HEK293 (cell line): ENCODE data around the gene CASZ1.

Experiments
- CTCF ChIA-PET: fragments of 350-600 bp; formaldehyde crosslinking; extraction: SDS; loops from one replicate; lab custom pipeline; 2021; ENCODE audit warnings: antibody characterized with exemption; lab: Yijun Ruan, JAX
- POLR2A ChIA-PET: fragments of 300-600 bp; formaldehyde crosslinking; extraction: SDS; loops from one replicate; lab custom pipeline; 2020; ENCODE audit warnings: antibody characterized with exemption, inconsistent platforms; lab: Yijun Ruan, JAX
- H3K27ac ChIP-seq: fragments of 200-500 bp; sonication (Bioruptor generic); 2 replicates; pipeline ENCODE4 v1.5.1; 2014; ENCODE audit warnings: low read depth, low read length, control low read depth, inconsistent platforms; ENCODE audit errors: extremely low read depth
- H3K36me3 ChIP-seq, 2 experiments: fragments of 200-500 bp in 1 of 2; sonication (Bioruptor generic) in 1 of 2; 1 replicate in 1 of 2; 2 replicates in 1 of 2; pipeline ENCODE4 v1.5.1; 2014 to 2017; ENCODE audit warnings: inconsistent platforms in 2 of 2, low read length in 2 of 2; ENCODE audit not compliant: control insufficient read depth in 2 of 2, insufficient read depth in 1 of 2
- H3K4me1 ChIP-seq: fragments of 200-500 bp; sonication (Bioruptor generic); 2 replicates; pipeline ENCODE4 v1.5.1; 2014; ENCODE audit warnings: mild to moderate bottlenecking, low read length, inconsistent platforms; ENCODE audit not compliant: control insufficient read depth, insufficient read depth
- H3K4me3 ChIP-seq: 2 replicates; pipeline ENCODE4 v1.5.1; 2011; ENCODE audit warnings: low read depth, mild to moderate bottlenecking, control low read depth, low read length, moderate library complexity
- H3K9me3 ChIP-seq: fragments of 200-500 bp; sonication (Bioruptor generic); 2 replicates; pipeline ENCODE4 v1.5.1; 2014; ENCODE audit warnings: low read depth, low read length, inconsistent platforms; ENCODE audit not compliant: control insufficient read depth, insufficient read depth
- RBAK ChIP-seq: fragments of 450-650 bp; formaldehyde crosslinking; IDR thresholded peaks from 2 replicates; pipeline ENCODE4 v1.5.1; 2016; ENCODE audit warnings: missing biosample characterization, missing genetic modification characterization
- SCRT1 ChIP-seq: fragments of 450-650 bp; formaldehyde crosslinking; IDR thresholded peaks from 2 replicates; pipeline ENCODE4 v1.5.1; 2016; ENCODE audit warnings: missing biosample characterization, missing genetic modification characterization, borderline replicate concordance
- SP3 ChIP-seq: fragments of 450-650 bp; formaldehyde crosslinking; IDR thresholded peaks from 2 replicates; pipeline ENCODE4 v1.5.1; 2016; ENCODE audit warnings: missing biosample characterization, missing genetic modification characterization
- YY2 ChIP-seq: fragments of 450-650 bp; formaldehyde crosslinking; IDR thresholded peaks from 2 replicates; pipeline ENCODE4 v1.5.1; 2016; ENCODE audit warnings: missing biosample characterization, missing genetic modification characterization
- ZBTB17 ChIP-seq: fragments of 450-650 bp; formaldehyde crosslinking; IDR thresholded peaks from 2 replicates; pipeline ENCODE4 v1.5.1; 2016; ENCODE audit warnings: missing biosample characterization, missing genetic modification characterization
- ZBTB21 ChIP-seq: fragments of 450-650 bp; formaldehyde crosslinking; IDR thresholded peaks from 2 replicates; pipeline ENCODE4 v1.5.1; 2017; ENCODE audit warnings: missing biosample characterization, missing genetic modification characterization
- ZBTB8A ChIP-seq: fragments of 450-650 bp; formaldehyde crosslinking; IDR thresholded peaks from 2 replicates; pipeline ENCODE4 v1.5.1; 2016; ENCODE audit warnings: missing biosample characterization, missing genetic modification characterization
- ZNF157 ChIP-seq: fragments of 450-650 bp; formaldehyde crosslinking; IDR thresholded peaks from 2 replicates; pipeline ENCODE4 v1.5.1; 2016; ENCODE audit warnings: missing biosample characterization, missing genetic modification characterization
- ZNF2 ChIP-seq: fragments of 450-650 bp; formaldehyde crosslinking; IDR thresholded peaks from 2 replicates; pipeline ENCODE4 v1.5.1; 2016; ENCODE audit warnings: missing biosample characterization, missing genetic modification characterization
- ZNF221 ChIP-seq: fragments of 450-650 bp; formaldehyde crosslinking; IDR thresholded peaks from 2 replicates; pipeline ENCODE4 v1.5.1; 2017; ENCODE audit warnings: missing biosample characterization, missing genetic modification characterization, borderline replicate concordance
- ZNF248 ChIP-seq: fragments of 450-650 bp; formaldehyde crosslinking; IDR thresholded peaks from 2 replicates; pipeline ENCODE4 v1.5.1; 2017; ENCODE audit warnings: missing biosample characterization, missing genetic modification characterization
- ZNF311 ChIP-seq: fragments of 450-650 bp; formaldehyde crosslinking; IDR thresholded peaks from 2 replicates; pipeline ENCODE4 v1.5.1; 2017; ENCODE audit warnings: missing biosample characterization, missing genetic modification characterization, borderline replicate concordance
- ZNF324 ChIP-seq: fragments of 450-650 bp; formaldehyde crosslinking; IDR thresholded peaks from 2 replicates; pipeline ENCODE4 v1.5.1; 2016; ENCODE audit warnings: missing biosample characterization, missing genetic modification characterization
- ZNF354C ChIP-seq: fragments of 450-650 bp; formaldehyde crosslinking; IDR thresholded peaks from 2 replicates; pipeline ENCODE4 v1.5.1; 2016; ENCODE audit warnings: missing biosample characterization, missing genetic modification characterization, low read depth, borderline replicate concordance
- ZNF366 ChIP-seq: fragments of 450-650 bp; formaldehyde crosslinking; conservative IDR thresholded peaks from 2 replicates; pipeline ENCODE4 v1.5.1; 2016; ENCODE audit warnings: missing biosample characterization, missing genetic modification characterization
- ZNF391 ChIP-seq: fragments of 450-650 bp; formaldehyde crosslinking; IDR thresholded peaks from 2 replicates; pipeline ENCODE4 v1.5.1; 2016; ENCODE audit warnings: low read depth, missing biosample characterization, missing genetic modification characterization, borderline replicate concordance
- ZNF510 ChIP-seq: fragments of 450-650 bp; formaldehyde crosslinking; IDR thresholded peaks from 2 replicates; pipeline ENCODE4 v1.5.1; 2018; ENCODE audit warnings: mild to moderate bottlenecking, missing genetic modification characterization, missing biosample characterization; ENCODE audit not compliant: insufficient replicate concordance
- ZNF548 ChIP-seq: fragments of 450-650 bp; formaldehyde crosslinking; IDR thresholded peaks from 2 replicates; pipeline ENCODE4 v1.5.1; 2016; ENCODE audit warnings: missing biosample characterization, missing genetic modification characterization
- ZNF555 ChIP-seq: fragments of 450-650 bp; formaldehyde crosslinking; conservative IDR thresholded peaks from 2 replicates; pipeline ENCODE4 v1.5.1; 2017; ENCODE audit warnings: missing biosample characterization, mild to moderate bottlenecking, missing genetic modification characterization, inconsistent platforms
- ZNF571 ChIP-seq: fragments of 450-650 bp; formaldehyde crosslinking; IDR thresholded peaks from 2 replicates; pipeline ENCODE4 v1.5.0; 2017; ENCODE audit warnings: missing biosample characterization, missing genetic modification characterization
- ZNF621 ChIP-seq: fragments of 450-650 bp; formaldehyde crosslinking; IDR thresholded peaks from 2 replicates; pipeline ENCODE4 v1.5.1; 2017; ENCODE audit warnings: missing biosample characterization, missing genetic modification characterization
- ZNF654 ChIP-seq: fragments of 450-650 bp; formaldehyde crosslinking; IDR thresholded peaks from 2 replicates; pipeline ENCODE4 v1.5.1; 2016; ENCODE audit warnings: low read depth, missing biosample characterization, missing genetic modification characterization
- ZNF658 ChIP-seq: fragments of 450-650 bp; formaldehyde crosslinking; IDR thresholded peaks from 2 replicates; pipeline ENCODE4; 2016; ENCODE audit warnings: missing biosample characterization, missing genetic modification characterization
- ZNF660 ChIP-seq: fragments of 450-650 bp; IDR thresholded peaks from 2 replicates; pipeline ENCODE4 v1.5.1; 2018; ENCODE audit warnings: missing biosample characterization, mild to moderate bottlenecking, missing genetic modification characterization
- ZNF776 ChIP-seq: fragments of 450-650 bp; formaldehyde crosslinking; IDR thresholded peaks from 2 replicates; pipeline ENCODE4 v1.5.0; 2017; ENCODE audit warnings: missing biosample characterization, missing genetic modification characterization, borderline replicate concordance
- TF ChIP-seq, protein P1 (sequence below): fragments of 450-650 bp; formaldehyde crosslinking; IDR thresholded peaks from 2 replicates; pipeline ENCODE4 v1.5.1; 2016; ENCODE audit warnings: missing biosample characterization, missing genetic modification characterization, borderline replicate concordance
- TF ChIP-seq, protein P2 (sequence below): fragments of 450-650 bp; formaldehyde crosslinking; IDR thresholded peaks from 2 replicates; pipeline ENCODE4 v1.5.1; 2017; ENCODE audit warnings: missing biosample characterization, missing genetic modification characterization
- TF ChIP-seq, protein P3 (sequence below): fragments of 450-650 bp; formaldehyde crosslinking; conservative IDR thresholded peaks from 2 replicates; pipeline ENCODE4 v1.5.1; 2016; ENCODE audit warnings: low read depth, missing biosample characterization, missing genetic modification characterization

The CASZ1 gene

DNA sequence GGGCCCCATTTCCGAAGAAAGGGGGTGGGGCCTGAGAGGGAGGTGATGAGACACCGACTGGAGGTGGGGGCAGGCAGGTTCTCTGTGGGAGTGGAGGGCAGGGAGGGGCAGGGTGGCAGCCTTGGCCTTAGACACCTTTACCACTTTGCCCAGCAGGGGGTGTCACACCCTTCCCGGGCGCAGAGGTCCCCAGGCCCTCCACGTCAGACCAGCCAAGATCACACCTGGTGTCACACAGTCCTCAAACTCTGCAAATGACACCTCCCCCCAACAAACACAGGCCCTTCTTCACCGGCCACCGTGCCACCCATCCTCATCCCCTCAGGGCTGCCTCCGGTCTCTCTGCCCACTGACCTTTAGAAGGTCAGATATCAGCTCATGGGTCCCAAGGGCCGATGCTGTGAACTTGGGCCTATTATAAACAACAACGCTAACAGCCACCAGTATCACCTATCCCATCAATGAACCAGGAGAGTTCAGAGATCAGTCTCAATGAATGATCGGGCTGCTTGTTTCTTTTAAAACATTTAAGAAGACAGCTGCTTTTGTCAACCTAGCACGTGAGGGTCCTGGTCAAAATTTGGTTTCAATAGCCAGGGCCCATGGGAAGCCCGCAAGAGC lies 103.9 kb downstream of the CASZ1 start (continued):
- TF ChIP-seq, protein P1, sequence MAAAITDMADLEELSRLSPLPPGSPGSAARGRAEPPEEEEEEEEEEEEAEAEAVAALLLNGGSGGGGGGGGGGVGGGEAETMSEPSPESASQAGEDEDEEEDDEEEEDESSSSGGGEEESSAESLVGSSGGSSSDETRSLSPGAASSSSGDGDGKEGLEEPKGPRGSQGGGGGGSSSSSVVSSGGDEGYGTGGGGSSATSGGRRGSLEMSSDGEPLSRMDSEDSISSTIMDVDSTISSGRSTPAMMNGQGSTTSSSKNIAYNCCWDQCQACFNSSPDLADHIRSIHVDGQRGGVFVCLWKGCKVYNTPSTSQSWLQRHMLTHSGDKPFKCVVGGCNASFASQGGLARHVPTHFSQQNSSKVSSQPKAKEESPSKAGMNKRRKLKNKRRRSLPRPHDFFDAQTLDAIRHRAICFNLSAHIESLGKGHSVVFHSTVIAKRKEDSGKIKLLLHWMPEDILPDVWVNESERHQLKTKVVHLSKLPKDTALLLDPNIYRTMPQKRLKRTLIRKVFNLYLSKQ (tag by site-specific recombination): no peak
- TF ChIP-seq ZNF324 (tag by site-specific recombination): no peak
- TF ChIP-seq ZNF654 (tag by site-specific recombination): no peak
- TF ChIP-seq ZNF621: no peak
- TF ChIP-seq, protein P2, sequence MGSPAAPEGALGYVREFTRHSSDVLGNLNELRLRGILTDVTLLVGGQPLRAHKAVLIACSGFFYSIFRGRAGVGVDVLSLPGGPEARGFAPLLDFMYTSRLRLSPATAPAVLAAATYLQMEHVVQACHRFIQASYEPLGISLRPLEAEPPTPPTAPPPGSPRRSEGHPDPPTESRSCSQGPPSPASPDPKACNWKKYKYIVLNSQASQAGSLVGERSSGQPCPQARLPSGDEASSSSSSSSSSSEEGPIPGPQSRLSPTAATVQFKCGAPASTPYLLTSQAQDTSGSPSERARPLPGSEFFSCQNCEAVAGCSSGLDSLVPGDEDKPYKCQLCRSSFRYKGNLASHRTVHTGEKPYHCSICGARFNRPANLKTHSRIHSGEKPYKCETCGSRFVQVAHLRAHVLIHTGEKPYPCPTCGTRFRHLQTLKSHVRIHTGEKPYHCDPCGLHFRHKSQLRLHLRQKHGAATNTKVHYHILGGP: no peak
- no peak for TF ChIP-seq RBAK (tag by site-specific recombination)
- TF ChIP-seq ZNF548 (tag by site-specific recombination): no peak
- TF ChIP-seq YY2 (tag by site-specific recombination): no peak
- TF ChIP-seq ZBTB8A: 0 out of 2 replicates have a peak, but pooled peaks have one; percentile 30
- 0 out of 2 replicates have a peak, but pooled peaks have one; percentile 11 for TF ChIP-seq SP3 (tag by site-specific recombination)
- TF ChIP-seq ZBTB21: no peak
- no peak for TF ChIP-seq ZNF510 (tag by site-specific recombination)
- no peak for TF ChIP-seq ZNF658 (tag by site-specific recombination)
- TF ChIP-seq SCRT1 (tag by site-specific recombination): no peak

DNA sequence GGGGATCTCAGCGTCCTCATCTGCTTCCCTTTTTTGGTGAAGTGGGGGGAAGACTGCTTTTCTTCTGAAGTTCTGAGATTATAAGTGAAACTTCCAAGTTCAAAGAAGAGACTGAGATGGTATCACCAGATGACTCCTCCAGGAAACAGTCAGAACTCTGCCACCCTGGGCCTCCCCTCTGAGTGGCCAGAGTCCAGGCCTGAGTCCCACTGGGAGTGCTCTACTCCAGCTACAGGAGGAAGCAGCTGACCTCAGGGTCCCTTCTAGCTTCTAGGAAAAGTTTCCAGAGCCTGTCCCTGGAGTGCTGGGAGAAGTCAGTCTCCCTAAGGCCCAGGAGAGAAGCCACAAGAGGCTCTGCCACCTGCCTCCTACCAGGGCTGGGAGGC lies 104.7 kb downstream of the CASZ1 start:
- Histone ChIP-seq H3K4me3 (no peak overlapping the region), H3K4me1 (peaks cover 8% of the 10 kb centered on the region)
- CTCF ChIA-PET: interaction anchor here (0.7 to 1.1 kb wide), 4 partner anchors 22 to 173 kb away, joined by 3 to 4 read pairs (median 3); no protein-coding TSS in a partner anchor

DNA sequence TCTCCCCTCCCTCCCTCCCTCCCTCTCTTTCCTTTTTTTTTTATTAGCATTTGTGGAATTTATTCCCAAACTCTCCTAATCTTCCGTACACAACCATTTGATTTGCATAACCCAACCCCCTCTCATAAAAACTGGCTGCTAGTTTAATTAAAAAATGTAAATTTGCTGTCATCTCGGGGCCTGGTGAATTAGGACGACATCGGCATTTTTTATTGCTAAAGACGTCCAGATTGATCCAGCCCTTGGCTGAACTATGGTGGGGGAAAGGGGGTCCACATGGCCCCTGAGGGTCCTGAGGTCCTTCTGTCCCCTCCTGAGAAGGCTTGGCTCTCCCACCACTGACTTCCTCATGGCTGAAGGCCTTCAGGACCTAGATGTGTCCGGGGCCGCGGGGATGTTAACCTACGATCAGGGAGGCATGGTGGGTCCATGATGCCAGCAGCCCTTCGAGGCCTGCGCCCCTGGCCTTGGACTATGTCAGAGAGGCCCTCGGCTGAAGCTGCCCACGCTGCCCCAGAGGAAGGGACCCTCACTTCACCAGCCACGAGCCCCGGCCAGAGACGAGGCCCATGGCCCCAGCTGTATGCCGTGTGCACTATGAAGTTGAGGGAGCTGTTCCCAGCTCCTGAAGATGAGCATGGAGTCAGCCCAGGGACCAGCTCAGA lies 105.2 kb downstream of the CASZ1 start:
- ChIA-PET POLR2A (interaction anchor here (0.6 kb wide), 1 partner anchor 23 kb away, joined by 4 read pairs; no protein-coding TSS in a partner anchor), CTCF (interaction anchor here (1.0 to 1.1 kb wide), 3 partner anchors 23 to 126 kb away, joined by 3 read pairs; no protein-coding TSS in a partner anchor)
- no peak overlapping the region for H3K27ac ChIP-seq
- H3K36me3 ChIP-seq: no peaks in the 10 kb centered on the region
- H3K4me3 ChIP-seq: no peak overlapping the region
- H3K4me1 ChIP-seq: peaks cover 11% of the 10 kb centered on the region
- H3K9me3 ChIP-seq: no peaks in the 10 kb centered on the region
- TF ChIP-seq SP3 (tag by site-specific recombination): no peak
- TF ChIP-seq ZNF555: no peak
- TF ChIP-seq ZNF248 (tag by site-specific recombination): no peak
- no peak for TF ChIP-seq ZNF221
- TF ChIP-seq, protein P3, sequence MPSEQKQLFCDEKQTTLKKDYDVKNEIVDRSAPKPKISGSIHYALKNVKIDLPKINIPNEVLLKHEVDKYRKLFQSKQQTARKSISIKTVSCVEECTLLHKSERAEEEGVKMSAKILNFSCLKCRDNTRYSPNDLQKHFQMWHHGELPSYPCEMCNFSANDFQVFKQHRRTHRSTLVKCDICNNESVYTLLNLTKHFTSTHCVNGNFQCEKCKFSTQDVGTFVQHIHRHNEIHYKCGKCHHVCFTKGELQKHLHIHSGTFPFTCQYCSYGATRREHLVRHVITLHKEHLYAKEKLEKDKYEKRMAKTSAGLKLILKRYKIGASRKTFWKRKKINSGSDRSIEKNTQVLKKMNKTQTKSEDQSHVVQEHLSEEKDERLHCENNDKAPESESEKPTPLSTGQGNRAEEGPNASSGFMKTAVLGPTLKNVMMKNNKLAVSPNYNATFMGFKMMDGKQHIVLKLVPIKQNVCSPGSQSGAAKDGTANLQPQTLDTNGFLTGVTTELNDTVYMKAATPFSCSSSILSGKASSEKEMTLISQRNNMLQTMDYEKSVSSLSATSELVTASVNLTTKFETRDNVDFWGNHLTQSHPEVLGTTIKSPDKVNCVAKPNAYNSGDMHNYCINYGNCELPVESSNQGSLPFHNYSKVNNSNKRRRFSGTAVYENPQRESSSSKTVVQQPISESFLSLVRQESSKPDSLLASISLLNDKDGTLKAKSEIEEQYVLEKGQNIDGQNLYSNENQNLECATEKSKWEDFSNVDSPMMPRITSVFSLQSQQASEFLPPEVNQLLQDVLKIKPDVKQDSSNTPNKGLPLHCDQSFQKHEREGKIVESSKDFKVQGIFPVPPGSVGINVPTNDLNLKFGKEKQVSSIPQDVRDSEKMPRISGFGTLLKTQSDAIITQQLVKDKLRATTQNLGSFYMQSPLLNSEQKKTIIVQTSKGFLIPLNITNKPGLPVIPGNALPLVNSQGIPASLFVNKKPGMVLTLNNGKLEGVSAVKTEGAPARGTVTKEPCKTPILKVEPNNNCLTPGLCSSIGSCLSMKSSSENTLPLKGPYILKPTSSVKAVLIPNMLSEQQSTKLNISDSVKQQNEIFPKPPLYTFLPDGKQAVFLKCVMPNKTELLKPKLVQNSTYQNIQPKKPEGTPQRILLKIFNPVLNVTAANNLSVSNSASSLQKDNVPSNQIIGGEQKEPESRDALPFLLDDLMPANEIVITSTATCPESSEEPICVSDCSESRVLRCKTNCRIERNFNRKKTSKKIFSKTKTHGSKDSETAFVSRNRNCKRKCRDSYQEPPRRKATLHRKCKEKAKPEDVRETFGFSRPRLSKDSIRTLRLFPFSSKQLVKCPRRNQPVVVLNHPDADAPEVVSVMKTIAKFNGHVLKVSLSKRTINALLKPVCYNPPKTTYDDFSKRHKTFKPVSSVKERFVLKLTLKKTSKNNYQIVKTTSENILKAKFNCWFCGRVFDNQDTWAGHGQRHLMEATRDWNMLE (tag by site-specific recombination): no peak
- no peak for TF ChIP-seq ZNF660 (tag by site-specific recombination)
- TF ChIP-seq ZNF311 (tag by site-specific recombination): no peak
- TF ChIP-seq ZNF776 (tag by site-specific recombination): no peak
- TF ChIP-seq ZNF391 (tag by site-specific recombination): no peak
- TF ChIP-seq ZNF2 (tag by site-specific recombination): no peak

More for the DNA sequence above, 104.7 kb downstream of the CASZ1 start:
- TF ChIP-seq ZBTB17 (no peak), ZNF366 (tag by site-specific recombination) (no peak), ZNF571 (tag by site-specific recombination) (no peak), ZNF354C (tag by site-specific recombination) (no peak), ZNF157 (no peak)
- no peaks in the 10 kb centered on the region for H3K9me3 ChIP-seq
- no peak overlapping the region for H3K27ac ChIP-seq
- H3K36me3 ChIP-seq: no peaks in the 10 kb centered on the region
- POLR2A ChIA-PET: no interaction called here
